CD4-positive, alpha-beta memory T cell (primary cell): ENCODE results near the gene METTL26. TPM values are rescaled to one million over a fixed set of nuclear protein-coding genes. Genes with fewer than 3 reads are reported as not detected.

Experiments used
- CTCF ChIA-PET: fragments of 350-600 bp; sonication (Branson Sonifier 250); formaldehyde crosslinking; loops from one replicate; lab custom pipeline; 2021; ENCODE audit warnings: inconsistent platforms; ENCODE audit not compliant: partially characterized antibody; lab: Charles Lee
- POLR2A ChIA-PET: fragments of 350-600 bp; sonication (Branson Sonifier 250); formaldehyde crosslinking; loops from one replicate; lab custom pipeline; 2021; ENCODE audit not compliant: partially characterized antibody; lab: Charles Lee
- DNase-seq, 5 donors: peaks; one replicate each; pipeline versions ENCODE4 v3.0.0 to v3.0.0-alpha.2; 2020 to 2022; ENCODE audit warnings: mixed read lengths in 1 of 5
- H3K27ac ChIP-seq: one replicate; pipeline ENCODE4 v1.7.0; 2013; ENCODE audit warnings: low read depth, low read length
- H3K27me3 ChIP-seq: 2 replicates; pipeline ENCODE4 v1.7.0; 2013; ENCODE audit warnings: mild to moderate bottlenecking, low read length, moderate library complexity; ENCODE audit not compliant: insufficient read depth
- H3K36me3 ChIP-seq: 2 replicates; pipeline ENCODE4 v1.7.0; 2013; ENCODE audit warnings: mild to moderate bottlenecking, low read length, moderate library complexity; ENCODE audit not compliant: insufficient read depth
- H3K4me1 ChIP-seq: 2 replicates; pipeline ENCODE4 v1.7.0; 2013; ENCODE audit warnings: mild to moderate bottlenecking, low read length, moderate library complexity; ENCODE audit not compliant: insufficient read depth
- H3K4me3 ChIP-seq, 2 donors: one replicate each; pipeline ENCODE4 v1.7.0; 2013; ENCODE audit warnings: low read length in 2 of 2, mild to moderate bottlenecking in 1 of 2
- H3K9me3 ChIP-seq, 2 donors: one replicate each; pipeline ENCODE4 v1.7.0; 2013; ENCODE audit warnings: low read length in 2 of 2, control low read depth in 1 of 2; ENCODE audit not compliant: control insufficient read depth in 1 of 2
- H3K27ac Mint-ChIP-seq, 7 donors: one replicate each; pipeline ENCODE4 v1.8.0; 2020 to 2021; ENCODE audit warnings: mixed read lengths in 7 of 7, mild to moderate bottlenecking in 6 of 7, inconsistent platforms in 3 of 7, moderate library complexity in 3 of 7
- H3K27me3 Mint-ChIP-seq, 2 donors: one replicate each; pipeline ENCODE4 v1.8.0; 2020 to 2021; ENCODE audit warnings: mixed read lengths in 2 of 2
- H3K36me3 Mint-ChIP-seq, 2 donors: one replicate each; pipeline ENCODE4 v1.8.0; 2020 to 2021; ENCODE audit warnings: mixed read lengths in 2 of 2, inconsistent platforms in 1 of 2, mild to moderate bottlenecking in 1 of 2
- H3K4me1 Mint-ChIP-seq, 4 donors: one replicate each; pipeline ENCODE4 v1.8.0; 2020 to 2021; ENCODE audit warnings: mixed read lengths in 4 of 4, mild to moderate bottlenecking in 1 of 4
- H3K4me3 Mint-ChIP-seq, 8 donors: one replicate each; pipeline ENCODE4 v1.8.0; 2020 to 2021; ENCODE audit warnings: mixed read lengths in 8 of 8, mild to moderate bottlenecking in 7 of 8, moderate library complexity in 6 of 8, inconsistent platforms in 3 of 8
- H3K9me3 Mint-ChIP-seq, 8 donors: one replicate each; pipeline ENCODE4 v1.8.0; 2020 to 2021; ENCODE audit warnings: mixed read lengths in 8 of 8, mild to moderate bottlenecking in 5 of 8, inconsistent platforms in 3 of 8, moderate library complexity in 1 of 8
- intact Hi-C: fragments of 100-400 bp; cut with micrococcal nuclease; formaldehyde crosslinking; loops from one replicate; pipeline ENCODE4 v1.15.1; 2023
- polyA plus RNA-seq, 2 donors: library from polyadenylated mRNA; unstranded; fragments of 300-500 nt; fragmentation: Illumina TruSeq; gene quantifications; one replicate each; pipeline ENCODE4 v1.2.3, GENCODE V29; 2021
- total RNA-seq, 2 experiments: library from RNA; stranded (reverse); gene quantifications; one replicate each; pipeline ENCODE4 v1.2.3, GENCODE V29; 2021

Gene METTL26
- total and polyA plus RNA-seq, 4 experiments from 2014 or later, result 68.4 to 106 (median 82.1) TPM

- Histone ChIP-seq H3K27ac (no peak overlapping the region), H3K4me1 (no peaks in the 10 kb centered on the region), H3K4me3 (no peak overlapping the region), H3K27me3 (no peaks in the 10 kb centered on the region), H3K9me3 (no peaks in the 10 kb centered on the region), H3K36me3 (no peaks in the 10 kb centered on the region)
- H3K4me1 Mint-ChIP-seq, result no peaks in the 10 kb centered on the region
- H3K27me3 Mint-ChIP-seq, result no peaks in the 10 kb centered on the region
- H3K27ac Mint-ChIP-seq, result no peak overlapping the region
- ChIA-PET POLR2A (interaction anchor here (1.3 kb wide), 1 partner anchor 12 kb away, joined by 3 read pairs; the partner anchor contains the start of gene METTL26), CTCF (interaction anchor here (0.7 kb wide), 1 partner anchor 12 kb away, joined by 3 read pairs; the partner anchor contains the start of gene METTL26)
- H3K4me3 Mint-ChIP-seq, result no peak overlapping the region
- H3K9me3 Mint-ChIP-seq, result no peaks in the 10 kb centered on the region
- H3K36me3 Mint-ChIP-seq, result peaks cover 0 to 7% of the 10 kb centered on the region in 2 donors
- no peak for DNase-seq
- intact Hi-C loops, result no loop called here
These were observed 11.5 kb downstream of the METTL26 start for GRCh38 chr16:624526-625070.

GRCh38 chr16:622920-623280 is 13.2 kb downstream of the METTL26 start:
- Histone ChIP-seq H3K9me3 (no peaks in the 10 kb centered on the region), H3K36me3 (no peaks in the 10 kb centered on the region), H3K27ac (no peak overlapping the region), H3K27me3 (no peaks in the 10 kb centered on the region), H3K4me3 (no peak overlapping the region), H3K4me1 (no peaks in the 10 kb centered on the region)
- Mint-ChIP-seq H3K9me3 (peaks cover 0 to 3% (median 0%) of the 10 kb centered on the region in 8 donors), H3K4me3 (no peak overlapping the region), H3K36me3 (peaks cover 0 to 7% of the 10 kb centered on the region in 2 donors), H3K27ac (no peak overlapping the region), H3K27me3 (no peaks in the 10 kb centered on the region), H3K4me1 (peaks cover 0 to 6% (median under 1%) of the 10 kb centered on the region in 4 donors)
- no peak for DNase-seq
- POLR2A ChIA-PET, result no interaction called here
- intact Hi-C loops, result no loop called here
- CTCF ChIA-PET, result no interaction called here

GRCh38 chr16:621526-622105 is 14.5 kb downstream of the METTL26 start:
- Mint-ChIP-seq H3K27me3 (no peaks in the 10 kb centered on the region), H3K4me3 (peak overlapping the region in 1 of 8 donors; percentile 31), H3K27ac (peak overlapping the region in 2 of 7 donors; percentile 25 to 48), H3K36me3 (peaks cover 0 to 5% of the 10 kb centered on the region in 2 donors), H3K4me1 (peaks cover 0 to 6% (median under 1%) of the 10 kb centered on the region in 4 donors), H3K9me3 (peaks cover 0 to 3% (median 0%) of the 10 kb centered on the region in 8 donors)
- Histone ChIP-seq H3K27ac (no peak overlapping the region), H3K4me1 (no peaks in the 10 kb centered on the region), H3K27me3 (no peaks in the 10 kb centered on the region), H3K36me3 (no peaks in the 10 kb centered on the region), H3K9me3 (no peaks in the 10 kb centered on the region), H3K4me3 (no peak overlapping the region)
- ChIA-PET CTCF (no interaction called here), POLR2A (no interaction called here)
- DNase-seq, result peak in 1 of 5 donors; percentile 25
- intact Hi-C loops, result no loop called here

GRCh38 chr16:620700-621525 is 15.2 kb downstream of the METTL26 start:
- H3K27ac ChIP-seq, result no peak overlapping the region
- no peaks in the 10 kb centered on the region for H3K9me3 ChIP-seq
- no peak overlapping the region for H3K4me3 ChIP-seq
- no peaks in the 10 kb centered on the region for H3K27me3 ChIP-seq
- Mint-ChIP-seq H3K27ac (no peak overlapping the region), H3K4me3 (no peak overlapping the region), H3K4me1 (peaks cover 0 to 6% (median under 1%) of the 10 kb centered on the region in 4 donors), H3K27me3 (no peaks in the 10 kb centered on the region), H3K36me3 (peaks cover 0 to 2% of the 10 kb centered on the region in 2 donors), H3K9me3 (peaks cover 0 to 3% (median 0%) of the 10 kb centered on the region in 8 donors)
- peak in 1 of 5 donors; percentile 34 for DNase-seq
- intact Hi-C loops, result no loop called here
- no peaks in the 10 kb centered on the region for H3K4me1 ChIP-seq
- no peaks in the 10 kb centered on the region for H3K36me3 ChIP-seq
- POLR2A ChIA-PET, result no interaction called here
- CTCF ChIA-PET, result no interaction called here

- Mint-ChIP-seq H3K27me3 (no peaks in the 10 kb centered on the region), H3K36me3 (peaks cover 0 to 5% of the 10 kb centered on the region in 2 donors), H3K4me3 (no peak overlapping the region), H3K4me1 (peaks cover 0 to 10% (median 4%) of the 10 kb centered on the region in 4 donors), H3K9me3 (peaks cover 0 to 3% (median 0%) of the 10 kb centered on the region in 8 donors), H3K27ac (no peak overlapping the region)
- CTCF ChIA-PET, result no interaction called here
- DNase-seq, result no peak
- Histone ChIP-seq H3K4me3 (no peak overlapping the region), H3K9me3 (no peaks in the 10 kb centered on the region), H3K27ac (no peak overlapping the region), H3K27me3 (no peaks in the 10 kb centered on the region), H3K4me1 (no peaks in the 10 kb centered on the region), H3K36me3 (no peaks in the 10 kb centered on the region)
- POLR2A ChIA-PET, result no interaction called here
- intact Hi-C loops, result no loop called here
These were observed 16.5 kb downstream of the METTL26 start for GRCh38 chr16:619476-620100.

DNA sequence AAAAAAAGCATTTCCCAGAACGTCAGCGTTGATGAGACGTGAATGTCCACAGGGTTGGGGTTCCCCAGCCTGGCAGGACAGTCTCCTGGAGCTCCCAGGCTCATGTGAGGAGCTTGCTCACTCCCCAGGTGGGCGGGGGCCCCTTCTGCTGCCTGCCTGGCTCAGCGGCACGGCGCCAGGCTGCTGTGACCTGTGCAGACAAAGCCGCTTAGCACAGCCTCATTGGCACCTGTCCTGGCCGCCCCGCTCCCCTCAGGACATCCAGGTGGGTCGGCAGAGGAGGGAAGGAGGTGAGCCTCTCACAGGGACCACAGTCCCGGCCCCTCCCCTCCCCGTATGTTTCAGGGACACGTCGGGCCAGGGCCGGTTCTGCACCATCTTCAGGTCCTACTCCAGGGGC is 18.2 kb downstream of the METTL26 start:
- POLR2A ChIA-PET, result no interaction called here

More for the DNA sequence above, 18.2 kb downstream of the METTL26 start:
- CTCF ChIA-PET, result no interaction called here
- H3K27me3 Mint-ChIP-seq, result no peaks in the 10 kb centered on the region
- peaks cover 0 to 6% of the 10 kb centered on the region in 2 donors for H3K36me3 Mint-ChIP-seq
- Histone ChIP-seq H3K27me3 (no peaks in the 10 kb centered on the region), H3K9me3 (no peaks in the 10 kb centered on the region), H3K4me3 (no peak overlapping the region), H3K27ac (no peak overlapping the region), H3K36me3 (no peaks in the 10 kb centered on the region), H3K4me1 (no peaks in the 10 kb centered on the region)
- no peak overlapping the region for H3K4me3 Mint-ChIP-seq
- H3K9me3 Mint-ChIP-seq, result peaks cover 0 to 3% (median 0%) of the 10 kb centered on the region in 8 donors
- peaks cover 0 to 10% (median 7%) of the 10 kb centered on the region in 4 donors for H3K4me1 Mint-ChIP-seq
- DNase-seq, result no peak
- intact Hi-C loops, result no loop called here
- no peak overlapping the region for H3K27ac Mint-ChIP-seq
